Activated T-helper 1 cell treated with anti-CD3 and anti-CD28 coated beads, Interleukin-2, amount 50 U/mL, for 16 hours (primary cell): ENCODE measurements around the gene CD3G.
A peak's percentile ranks its signal among the peaks of the same experiment; 100 is the strongest.
"Not testable (repeated sequence)": the region's sequence is repeated elsewhere in the genome, so short reads cannot be mapped to it uniquely, and the experiment has no call there.

Source experiments
- DNase-seq, 2 donors: peaks; one replicate each; pipeline ENCODE4 v3.0.0-alpha.2; 2020; ENCODE audit warnings: low read depth in 1 of 2, low spot score in 1 of 2

The CD3G gene

GRCh38 chr11:118374729-118375128 lies 30.6 kb downstream of the CD3G start:
- DNase-seq: no peak

- DNase-seq: no peak
These were observed 31.8 kb downstream of the CD3G start for GRCh38 chr11:118375978-118376377.

- DNase-seq: no peak
These were observed 35.4 kb downstream of the CD3G start for GRCh38 chr11:118379497-118379896.

- no peak for DNase-seq
These were observed 36.4 kb downstream of the CD3G start for GRCh38 chr11:118380571-118380970.

- no peak for DNase-seq
These were observed 38.8 kb downstream of the CD3G start for GRCh38 chr11:118382954-118383353.

- no peak for DNase-seq
These were observed 39.5 kb downstream of the CD3G start for GRCh38 chr11:118383657-118384056.

- no peak for DNase-seq
These were observed 52.0 kb downstream of the CD3G start for GRCh38 chr11:118396097-118396501.

GRCh38 chr11:118397448-118397847 lies 53.3 kb downstream of the CD3G start:
- no peak for DNase-seq

- DNase-seq: peak in 1 of 2 donors; percentile 26
These were observed 54.8 kb downstream of the CD3G start for GRCh38 chr11:118398791-118399559.

GRCh38 chr11:118401151-118401879 lies 57.2 kb downstream of the CD3G start, which contains the start of gene ATP5MG:
Gene ATP5MG (plus strand): TSS chr11:118401606. CDS start chr11:118401666, 60 bp downstream.
- DNase-seq: peak; percentile 83 to 84

GRCh38 chr11:118401880-118402590 lies 57.9 kb downstream of the CD3G start:
- no peak for DNase-seq

- DNase-seq: not testable (repeated sequence)
These were observed 58.5 kb downstream of the CD3G start for GRCh38 chr11:118402594-118402993.
